Measurements from ENCODE around the gene LPIN2.
"Not testable (repeated sequence)": the region's sequence is repeated elsewhere in the genome, so short reads cannot be mapped to it uniquely, and the experiment has no call there.

The LPIN2 gene

DNA sequence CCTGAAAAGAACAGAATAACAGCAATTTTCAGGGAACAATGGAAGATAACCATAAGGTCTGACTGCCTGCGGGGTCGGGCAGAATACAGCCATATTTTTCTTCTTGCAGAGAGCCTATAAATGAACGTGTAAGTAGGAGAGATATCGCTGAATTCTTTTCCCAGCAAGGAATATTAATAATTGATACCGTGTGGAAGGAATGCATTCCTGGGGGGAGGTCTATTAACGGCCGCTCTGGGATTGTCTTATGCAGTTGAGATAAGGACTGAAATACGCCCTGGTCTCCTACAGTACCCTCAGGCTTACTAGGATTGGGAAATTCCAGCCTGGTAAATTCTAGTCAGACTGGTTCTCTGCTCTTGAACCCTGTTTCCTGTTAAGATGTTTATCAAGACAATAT, 9.2 kb downstream of the LPIN2 start:
- not testable (repeated sequence) for DNase-seq (ENCODE audit: low spot score)

DNA sequence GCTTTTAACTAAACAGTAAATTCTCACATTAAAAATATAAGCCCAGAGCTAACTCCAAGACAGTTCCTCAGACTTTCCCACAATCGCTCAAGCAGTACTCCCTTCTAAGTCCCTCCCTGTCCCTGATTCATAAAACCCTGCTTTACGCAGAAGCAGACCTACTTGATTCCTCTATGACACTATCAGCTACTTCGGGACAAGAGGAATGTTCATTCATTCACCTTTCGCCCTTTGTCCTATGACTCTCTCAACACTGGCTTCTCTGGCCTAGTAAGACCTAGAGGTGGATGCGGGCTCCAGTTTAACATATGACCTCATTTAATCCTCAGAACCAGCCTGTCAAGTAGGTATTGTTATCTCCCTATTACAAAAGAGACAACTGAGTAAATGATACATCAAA, 10.2 kb downstream of the LPIN2 start:
- peak; percentile 48 for DNase-seq (ENCODE audit: low spot score)

DNA sequence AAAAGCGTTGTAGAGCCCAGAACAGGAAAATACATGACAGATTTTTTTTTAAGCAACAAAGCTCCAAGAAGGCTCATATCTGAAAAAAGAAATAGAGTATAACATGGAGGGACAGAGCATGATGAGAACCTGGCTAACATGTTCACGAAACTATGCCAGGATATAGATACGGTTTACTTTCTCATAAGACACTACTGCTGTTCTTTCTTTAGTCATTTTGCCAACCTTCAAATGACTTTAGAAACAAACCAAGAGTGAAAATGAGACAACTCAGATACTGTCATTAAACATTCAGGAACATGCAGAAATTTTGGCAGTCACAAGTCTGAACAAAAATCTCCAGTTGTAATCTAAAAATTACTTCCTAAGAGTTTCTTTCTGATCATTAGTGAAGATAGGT, 14.3 kb downstream of the LPIN2 start:
- DNase-seq (ENCODE audit: low spot score), result no peak

GRCh38 chr18:2997846-2998564, 14.9 kb downstream of the LPIN2 start:
- no peak for DNase-seq (ENCODE audit: low spot score)

GRCh38 chr18:2997429-2997828, 15.5 kb downstream of the LPIN2 start:
- DNase-seq (ENCODE audit: low spot score), result no peak

- DNase-seq (ENCODE audit: low spot score), result no peak
These were observed 18.1 kb downstream of the LPIN2 start for GRCh38 chr18:2994603-2995432.

- no peak for DNase-seq (ENCODE audit: low spot score)
These were observed 18.8 kb downstream of the LPIN2 start for GRCh38 chr18:2994020-2994589.

- DNase-seq (ENCODE audit: low spot score), result no peak
These were observed 19.7 kb downstream of the LPIN2 start for GRCh38 chr18:2992995-2993877.

DNA sequence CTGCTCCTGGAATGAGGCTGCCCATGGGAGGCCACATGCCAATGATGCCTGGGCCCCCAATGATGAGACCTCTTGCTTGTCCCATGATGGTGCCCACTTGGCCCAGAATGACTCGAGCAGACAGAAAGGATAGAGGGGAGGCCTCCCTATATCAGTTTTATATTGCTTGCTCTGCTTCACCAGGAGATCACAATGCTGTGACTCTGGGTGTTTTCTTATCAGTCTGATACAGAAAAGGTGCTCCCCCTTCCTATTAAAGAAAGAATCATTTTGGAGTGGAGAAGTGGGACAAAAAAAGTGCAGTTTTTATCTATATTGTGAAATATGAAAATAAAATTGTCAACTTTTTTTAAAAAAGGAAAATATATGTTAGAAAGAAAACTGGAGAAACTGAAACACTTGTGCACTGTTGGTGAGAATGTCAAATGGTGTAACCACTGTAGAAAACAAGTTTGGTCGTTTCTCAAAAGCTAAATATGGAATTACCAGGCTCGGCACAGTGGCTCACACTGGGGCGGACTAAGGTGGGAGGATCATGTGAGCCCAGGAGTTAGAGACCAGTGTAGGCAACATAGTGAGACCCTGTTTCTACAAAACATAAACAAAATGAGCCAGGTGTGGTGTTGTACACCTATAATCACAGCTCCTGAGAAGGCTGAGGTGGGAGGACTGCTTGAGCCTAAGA, 21.8 kb downstream of the LPIN2 start:
- DNase-seq (ENCODE audit: low spot score), result no peak

GRCh38 chr18:2987876-2988790, 24.8 kb downstream of the LPIN2 start:
- no peak for DNase-seq (ENCODE audit: low spot score)

GRCh38 chr18:2986150-2986865, 26.6 kb downstream of the LPIN2 start:
- no peak for DNase-seq (ENCODE audit: low spot score)

- DNase-seq (ENCODE audit: low spot score), result no peak
These were observed 27.3 kb downstream of the LPIN2 start for GRCh38 chr18:2985628-2986027.

DNA sequence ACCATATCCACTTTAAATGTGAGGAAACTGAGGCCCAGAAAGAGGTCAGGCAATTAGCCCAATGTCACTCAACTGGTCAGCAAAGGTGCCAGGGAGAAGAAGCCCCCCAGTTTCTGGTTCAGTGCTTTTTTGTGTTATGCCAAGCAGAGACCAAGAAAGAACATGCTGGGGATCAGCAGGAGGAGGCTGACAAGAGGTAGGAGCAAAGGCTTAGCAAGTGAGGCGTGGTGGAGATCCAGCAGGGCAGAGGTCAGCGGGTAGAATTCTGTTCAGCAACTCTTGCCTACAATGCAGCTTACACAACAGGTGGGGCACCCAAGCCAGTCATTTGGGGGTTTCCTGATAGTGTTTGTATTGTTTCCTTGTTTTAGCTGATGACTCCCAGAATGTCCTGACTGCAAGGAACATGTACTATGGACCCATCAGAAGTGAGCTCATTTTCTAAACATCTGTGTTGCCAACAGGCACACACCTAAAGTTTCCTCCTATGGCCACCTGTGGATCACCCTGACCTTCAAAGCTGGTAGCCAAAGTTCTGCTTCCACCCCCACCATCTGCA, 28.2 kb downstream of the LPIN2 start:
- DNase-seq (ENCODE audit: low spot score), result peak; percentile 17

- no peak for DNase-seq (ENCODE audit: low spot score)
These were observed 28.9 kb downstream of the LPIN2 start for GRCh38 chr18:2984091-2984490.

- DNase-seq (ENCODE audit: low spot score), result no peak
These were observed 29.6 kb downstream of the LPIN2 start for GRCh38 chr18:2983296-2983695.

- DNase-seq (ENCODE audit: low spot score), result no peak
These were observed 30.3 kb downstream of the LPIN2 start for GRCh38 chr18:2982452-2983269.

- DNase-seq (ENCODE audit: low spot score), result no peak
These were observed 30.9 kb downstream of the LPIN2 start for GRCh38 chr18:2982022-2982421.

GRCh38 chr18:2981212-2981728, 31.7 kb downstream of the LPIN2 start:
- no peak for DNase-seq (ENCODE audit: low spot score)

All from HuH-7.5 (cell line).